SK-N-SH treated with all-trans-retinoic acid at 6 μM for 48 hours (cell line): Measurements from ENCODE around the gene AGAP1.

Source experiments
- ATAC-seq: fragments of 200-7000 bp; cut with Tn5 transposase; 3 replicates; pipeline ENCODE4 v1.9.1; 2020; ENCODE audit warnings: mild to moderate bottlenecking, moderate library complexity
- ARNTL ChIP-seq: fragments of 450-650 bp; formaldehyde crosslinking; IDR thresholded peaks from 2 replicates; pipeline ENCODE4 v1.5.0; 2020; ENCODE audit warnings: low read depth, mild to moderate bottlenecking, moderate library complexity, borderline replicate concordance
- BACH2 ChIP-seq: fragments of 250-450 bp; sonication (Bioruptor Pico); IDR thresholded peaks from 2 replicates; pipeline ENCODE4 v1.9.0; 2021; ENCODE audit warnings: mild to moderate bottlenecking, borderline replicate concordance
- CSDC2 ChIP-seq: fragments of 250-450 bp; sonication (Bioruptor Pico); IDR thresholded peaks from 2 replicates; pipeline ENCODE4 v1.5.0; 2020; ENCODE audit warnings: mild to moderate bottlenecking, moderate library complexity
- ESRRG ChIP-seq: fragments of 250-450 bp; sonication (Bioruptor Pico); IDR thresholded peaks from 2 replicates; pipeline ENCODE4 v1.6.1; 2021; ENCODE audit warnings: mild to moderate bottlenecking
- ISL1 ChIP-seq: fragments of 250-450 bp; sonication (Bioruptor Pico); IDR thresholded peaks from 2 replicates; pipeline ENCODE4 v2.1.2; 2022; ENCODE audit warnings: mild to moderate bottlenecking, moderate library complexity
- OSR1 ChIP-seq: fragments of 250-450 bp; sonication (Bioruptor Pico); IDR thresholded peaks from 2 replicates; pipeline ENCODE4 v1.8.0; 2022; ENCODE audit warnings: moderate library complexity, mild to moderate bottlenecking, inconsistent platforms
- PPARA ChIP-seq: fragments of 250-450 bp; sonication (Bioruptor Pico); IDR thresholded peaks from 2 replicates; pipeline ENCODE4 v1.5.0; 2020; ENCODE audit warnings: mild to moderate bottlenecking, borderline replicate concordance
- RARB ChIP-seq: fragments of 250-450 bp; sonication (Bioruptor Pico); IDR thresholded peaks from 2 replicates; pipeline ENCODE4 v1.8.0; 2021; ENCODE audit warnings: mild to moderate bottlenecking, moderate library complexity
- SNAI2 ChIP-seq: fragments of 250-450 bp; sonication (Bioruptor Pico); IDR thresholded peaks from 2 replicates; pipeline ENCODE4 v1.5.0; 2020; ENCODE audit warnings: mild to moderate bottlenecking, moderate library complexity
- TCF4 ChIP-seq: fragments of 250-450 bp; sonication (Bioruptor Pico); IDR thresholded peaks from 2 replicates; pipeline ENCODE4 v1.8.0; 2021; ENCODE audit warnings: mild to moderate bottlenecking, moderate library complexity, borderline replicate concordance
- TOX ChIP-seq: fragments of 250-450 bp; sonication (Bioruptor Pico); IDR thresholded peaks from 2 replicates; pipeline ENCODE4 v1.8.0; 2021; ENCODE audit warnings: mild to moderate bottlenecking, moderate library complexity, borderline replicate concordance
- ZFP30 ChIP-seq: fragments of 450-650 bp; formaldehyde crosslinking; IDR thresholded peaks from 2 replicates; pipeline ENCODE4 v1.5.0; 2022; ENCODE audit warnings: mild to moderate bottlenecking, moderate library complexity
- ZNF565 ChIP-seq: fragments of 450-650 bp; formaldehyde crosslinking; conservative IDR thresholded peaks from 2 replicates; pipeline ENCODE4 v1.5.0; 2020; ENCODE audit warnings: low read depth, mild to moderate bottlenecking, moderate library complexity
- ZNF70 ChIP-seq: fragments of 450-650 bp; formaldehyde crosslinking; IDR thresholded peaks from 2 replicates; pipeline ENCODE4 v1.5.0; 2020; ENCODE audit warnings: mild to moderate bottlenecking, moderate library complexity
- ZNF8 ChIP-seq: fragments of 450-650 bp; formaldehyde crosslinking; IDR thresholded peaks from 2 replicates; pipeline ENCODE4 v1.5.0; 2020; ENCODE audit warnings: mild to moderate bottlenecking, moderate library complexity
- TF ChIP-seq, protein P1 (sequence below): fragments of 250-450 bp; sonication (Bioruptor Pico); IDR thresholded peaks from 2 replicates; pipeline ENCODE4 v1.8.0; 2020; ENCODE audit warnings: mild to moderate bottlenecking, moderate library complexity, borderline replicate concordance
- TF ChIP-seq, protein P2 (sequence below): fragments of 250-450 bp; sonication (Bioruptor Pico); IDR thresholded peaks from 2 replicates; pipeline ENCODE4 v1.5.1; 2020; ENCODE audit warnings: low read depth, mild to moderate bottlenecking, moderate library complexity
- TF ChIP-seq, protein P3 (sequence below): fragments of 250-450 bp; sonication (Bioruptor Pico); IDR thresholded peaks from 2 replicates; pipeline ENCODE4 v1.5.0; 2020; ENCODE audit warnings: mild to moderate bottlenecking, moderate library complexity

AGAP1 gene

DNA sequence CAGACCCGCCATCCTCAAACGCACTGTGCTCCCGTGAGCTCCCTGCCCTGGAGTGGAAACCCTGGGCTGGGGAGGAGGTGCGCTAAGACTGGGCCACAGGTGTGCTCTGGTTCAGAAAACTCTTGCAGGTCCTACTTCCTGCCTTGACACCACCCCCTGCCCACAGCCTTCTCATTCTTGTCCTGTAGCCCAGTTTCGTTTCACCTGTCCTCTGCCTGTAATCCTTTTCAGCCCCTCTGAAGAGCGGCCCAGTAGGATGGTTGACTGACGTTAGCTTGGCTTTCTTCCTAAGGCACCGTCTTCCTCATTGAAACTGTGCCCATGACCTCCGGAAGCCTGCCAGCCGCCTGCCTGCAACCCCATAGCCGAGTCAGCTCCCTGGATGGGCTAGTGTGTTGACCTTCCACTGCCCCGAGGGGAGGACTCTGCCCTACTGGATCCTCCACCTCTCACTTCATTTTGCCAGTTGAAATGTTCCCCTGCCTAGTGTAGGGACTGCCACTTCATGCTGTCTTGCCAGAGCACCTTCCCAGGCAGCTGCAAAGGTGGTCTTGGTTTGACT lies 116.9 kb downstream of the AGAP1 start (continued):
- TF ChIP-seq TCF4 (no peak), CSDC2 (CRISPR knock-in tag) (no peak)

DNA sequence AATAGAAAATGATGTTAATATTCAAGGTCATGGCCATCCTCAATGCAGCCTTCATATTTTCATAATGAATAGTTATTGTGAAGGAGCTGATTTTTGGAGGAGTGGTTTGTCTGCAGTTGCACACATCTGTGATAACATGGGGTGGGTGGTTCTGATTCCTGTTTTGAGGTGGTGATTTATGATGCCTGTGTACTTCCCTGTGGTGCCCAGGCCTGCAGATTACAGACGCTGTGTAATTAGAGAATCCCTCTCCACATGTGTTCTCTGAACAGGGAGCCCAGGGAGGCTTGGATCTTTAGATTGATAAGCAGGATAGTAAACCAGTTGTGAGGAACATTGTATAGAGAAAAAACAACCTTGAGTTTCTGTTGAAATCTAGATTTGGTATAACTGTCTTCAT lies 117.5 kb downstream of the AGAP1 start:
- ATAC-seq, result no peak
- TF ChIP-seq, protein P1, sequence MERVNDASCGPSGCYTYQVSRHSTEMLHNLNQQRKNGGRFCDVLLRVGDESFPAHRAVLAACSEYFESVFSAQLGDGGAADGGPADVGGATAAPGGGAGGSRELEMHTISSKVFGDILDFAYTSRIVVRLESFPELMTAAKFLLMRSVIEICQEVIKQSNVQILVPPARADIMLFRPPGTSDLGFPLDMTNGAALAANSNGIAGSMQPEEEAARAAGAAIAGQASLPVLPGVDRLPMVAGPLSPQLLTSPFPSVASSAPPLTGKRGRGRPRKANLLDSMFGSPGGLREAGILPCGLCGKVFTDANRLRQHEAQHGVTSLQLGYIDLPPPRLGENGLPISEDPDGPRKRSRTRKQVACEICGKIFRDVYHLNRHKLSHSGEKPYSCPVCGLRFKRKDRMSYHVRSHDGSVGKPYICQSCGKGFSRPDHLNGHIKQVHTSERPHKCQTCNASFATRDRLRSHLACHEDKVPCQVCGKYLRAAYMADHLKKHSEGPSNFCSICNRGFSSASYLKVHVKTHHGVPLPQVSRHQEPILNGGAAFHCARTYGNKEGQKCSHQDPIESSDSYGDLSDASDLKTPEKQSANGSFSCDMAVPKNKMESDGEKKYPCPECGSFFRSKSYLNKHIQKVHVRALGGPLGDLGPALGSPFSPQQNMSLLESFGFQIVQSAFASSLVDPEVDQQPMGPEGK (CRISPR knock-in tag), result no peak
- no peak for TF ChIP-seq PPARA (CRISPR knock-in tag)
- TF ChIP-seq ZNF70, result no peak
- no peak for TF ChIP-seq ZFP30 (CRISPR knock-in tag)

DNA sequence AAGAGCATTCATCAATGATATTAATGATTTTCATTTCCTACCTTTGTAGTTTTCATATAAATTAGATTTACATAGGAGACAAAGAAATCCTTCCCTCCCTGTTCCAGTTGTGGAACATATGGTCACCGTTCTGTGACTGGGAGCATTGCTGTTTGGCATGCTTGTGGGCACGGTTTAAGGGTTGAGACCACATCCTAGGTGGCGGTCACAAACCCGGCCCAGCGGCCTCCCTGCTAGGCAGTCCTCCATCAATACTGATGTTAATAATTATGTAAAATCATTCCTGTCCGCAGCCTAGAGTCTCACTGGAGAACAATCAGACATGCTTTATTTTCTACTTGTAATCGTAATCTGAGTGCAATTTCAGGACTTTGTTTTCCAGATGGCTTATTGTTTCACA lies 117.9 kb downstream of the AGAP1 start:
- TF ChIP-seq RARB (CRISPR knock-in tag) (no peak), ZFP30 (CRISPR knock-in tag) (no peak)
- ATAC-seq, result no peak

DNA sequence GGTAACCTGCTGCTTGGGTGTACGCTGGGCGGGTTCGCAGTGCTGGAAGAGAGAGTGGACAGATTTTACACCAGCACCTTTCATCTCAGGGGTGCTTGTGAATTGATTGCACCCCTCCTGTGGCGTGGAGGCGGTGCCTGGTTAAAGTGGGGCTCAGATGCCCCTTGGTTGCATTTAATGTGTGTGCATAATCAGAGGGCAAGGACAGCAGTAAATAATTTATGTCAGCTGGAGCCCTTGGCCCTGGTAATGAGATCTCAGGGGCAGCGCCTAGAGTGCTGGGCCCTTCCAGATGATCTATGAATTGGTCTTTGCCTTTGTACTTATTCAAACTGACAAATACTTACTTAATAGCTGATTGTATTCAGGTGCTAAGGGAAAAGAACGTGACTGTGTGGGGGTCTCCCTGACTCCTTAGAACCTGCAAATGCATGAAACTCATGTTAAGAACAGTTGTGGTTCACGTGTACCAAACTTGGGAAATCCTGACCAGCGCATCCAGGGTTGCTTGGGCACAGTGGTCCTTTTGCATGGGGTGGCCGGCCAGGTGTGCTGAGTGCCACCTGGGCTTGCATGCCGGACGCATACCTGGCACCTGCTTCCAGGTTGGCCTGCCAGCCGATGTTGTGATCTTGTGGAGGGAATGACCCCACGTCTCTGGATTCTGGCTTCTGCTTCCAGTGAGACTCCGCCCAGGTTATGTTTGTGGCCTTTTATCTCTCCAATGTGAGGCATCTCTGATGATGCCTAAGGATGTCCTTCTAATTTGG lies 118.5 kb downstream of the AGAP1 start:
- no peak for ATAC-seq
- TF ChIP-seq ESRRG (CRISPR knock-in tag) (no peak), ZNF8 (CRISPR knock-in tag) (no peak), OSR1 (CRISPR knock-in tag) (no peak)

DNA sequence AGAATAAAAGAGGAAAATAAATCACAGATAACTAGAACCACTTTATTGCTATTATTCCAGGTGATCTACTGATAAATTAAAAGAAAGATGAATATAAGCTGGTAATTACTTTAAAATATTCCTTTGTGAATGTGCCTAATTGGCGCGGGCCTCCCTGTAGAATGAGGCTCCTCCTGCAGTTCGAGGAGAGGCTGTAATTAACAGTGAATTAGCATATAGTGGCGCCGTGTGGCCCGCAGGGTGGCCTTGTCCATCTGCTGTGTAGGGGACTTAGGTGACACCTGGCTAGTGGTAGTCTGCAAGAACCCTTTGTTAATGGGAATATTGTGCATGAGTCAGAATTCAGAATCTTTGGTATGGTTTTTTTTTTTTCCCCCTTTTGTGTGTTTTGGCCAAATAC lies 119.8 kb downstream of the AGAP1 start:
- no peak for ATAC-seq
- no peak for TF ChIP-seq PPARA (CRISPR knock-in tag)
- TF ChIP-seq ZNF565 (CRISPR knock-in tag), result no peak
- TF ChIP-seq ESRRG (CRISPR knock-in tag), result no peak
- TF ChIP-seq, protein P2, sequence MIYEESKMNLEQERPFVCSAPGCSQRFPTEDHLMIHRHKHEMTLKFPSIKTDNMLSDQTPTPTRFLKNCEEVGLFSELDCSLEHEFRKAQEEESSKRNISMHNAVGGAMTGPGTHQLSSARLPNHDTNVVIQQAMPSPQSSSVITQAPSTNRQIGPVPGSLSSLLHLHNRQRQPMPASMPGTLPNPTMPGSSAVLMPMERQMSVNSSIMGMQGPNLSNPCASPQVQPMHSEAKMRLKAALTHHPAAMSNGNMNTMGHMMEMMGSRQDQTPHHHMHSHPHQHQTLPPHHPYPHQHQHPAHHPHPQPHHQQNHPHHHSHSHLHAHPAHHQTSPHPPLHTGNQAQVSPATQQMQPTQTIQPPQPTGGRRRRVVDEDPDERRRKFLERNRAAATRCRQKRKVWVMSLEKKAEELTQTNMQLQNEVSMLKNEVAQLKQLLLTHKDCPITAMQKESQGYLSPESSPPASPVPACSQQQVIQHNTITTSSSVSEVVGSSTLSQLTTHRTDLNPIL (CRISPR knock-in tag), result no peak
- no peak for TF ChIP-seq BACH2
- TF ChIP-seq TOX, result no peak
- TF ChIP-seq RARB (CRISPR knock-in tag), result no peak
- TF ChIP-seq, protein P1 (CRISPR knock-in tag), result no peak

DNA sequence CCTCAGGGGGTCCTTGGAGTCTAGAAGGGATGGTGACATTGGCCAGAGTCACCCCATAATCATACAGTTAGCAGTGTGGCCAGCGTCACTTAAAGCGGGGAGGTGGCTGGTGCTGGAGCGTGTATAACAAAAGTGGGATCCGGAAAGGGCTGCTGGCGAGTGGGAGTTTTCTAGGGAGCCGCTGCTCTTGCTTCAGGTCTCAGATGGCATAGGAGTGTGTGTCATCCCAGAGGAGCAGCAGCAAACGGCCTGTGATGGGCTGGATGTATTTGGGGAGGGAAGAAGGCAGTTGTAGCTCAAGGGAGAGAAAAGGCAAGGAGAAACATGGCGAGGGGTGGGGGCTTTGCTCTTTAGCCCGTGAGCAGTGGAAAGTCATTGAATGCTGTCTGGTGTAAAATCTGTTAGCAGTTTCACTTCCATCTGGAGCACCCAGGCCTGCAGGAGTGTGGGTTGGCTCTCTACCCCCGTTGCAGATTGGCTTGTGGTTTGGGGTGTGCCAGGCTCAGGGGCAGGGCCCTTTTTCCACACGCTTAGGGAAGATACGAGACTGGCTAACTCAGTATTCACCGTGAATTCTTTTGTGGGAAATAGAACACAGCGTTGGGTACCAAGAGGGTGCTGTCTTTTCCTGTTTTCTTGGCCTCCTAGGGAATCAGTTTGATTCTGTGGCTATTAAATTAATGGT lies 120.5 kb downstream of the AGAP1 start:
- ATAC-seq, result peak; percentile 31; the same call in 1 of the 3 replicates
- TF ChIP-seq CSDC2 (CRISPR knock-in tag) (no peak), TCF4 (no peak), SNAI2 (CRISPR knock-in tag) (no peak), OSR1 (CRISPR knock-in tag) (no peak), RARB (CRISPR knock-in tag) (no peak), ARNTL (no peak), ISL1 (no peak), BACH2 (no peak), PPARA (CRISPR knock-in tag) (no peak), ZNF70 (no peak)
- TF ChIP-seq, protein P1 (CRISPR knock-in tag), result no peak
- TF ChIP-seq, protein P3, sequence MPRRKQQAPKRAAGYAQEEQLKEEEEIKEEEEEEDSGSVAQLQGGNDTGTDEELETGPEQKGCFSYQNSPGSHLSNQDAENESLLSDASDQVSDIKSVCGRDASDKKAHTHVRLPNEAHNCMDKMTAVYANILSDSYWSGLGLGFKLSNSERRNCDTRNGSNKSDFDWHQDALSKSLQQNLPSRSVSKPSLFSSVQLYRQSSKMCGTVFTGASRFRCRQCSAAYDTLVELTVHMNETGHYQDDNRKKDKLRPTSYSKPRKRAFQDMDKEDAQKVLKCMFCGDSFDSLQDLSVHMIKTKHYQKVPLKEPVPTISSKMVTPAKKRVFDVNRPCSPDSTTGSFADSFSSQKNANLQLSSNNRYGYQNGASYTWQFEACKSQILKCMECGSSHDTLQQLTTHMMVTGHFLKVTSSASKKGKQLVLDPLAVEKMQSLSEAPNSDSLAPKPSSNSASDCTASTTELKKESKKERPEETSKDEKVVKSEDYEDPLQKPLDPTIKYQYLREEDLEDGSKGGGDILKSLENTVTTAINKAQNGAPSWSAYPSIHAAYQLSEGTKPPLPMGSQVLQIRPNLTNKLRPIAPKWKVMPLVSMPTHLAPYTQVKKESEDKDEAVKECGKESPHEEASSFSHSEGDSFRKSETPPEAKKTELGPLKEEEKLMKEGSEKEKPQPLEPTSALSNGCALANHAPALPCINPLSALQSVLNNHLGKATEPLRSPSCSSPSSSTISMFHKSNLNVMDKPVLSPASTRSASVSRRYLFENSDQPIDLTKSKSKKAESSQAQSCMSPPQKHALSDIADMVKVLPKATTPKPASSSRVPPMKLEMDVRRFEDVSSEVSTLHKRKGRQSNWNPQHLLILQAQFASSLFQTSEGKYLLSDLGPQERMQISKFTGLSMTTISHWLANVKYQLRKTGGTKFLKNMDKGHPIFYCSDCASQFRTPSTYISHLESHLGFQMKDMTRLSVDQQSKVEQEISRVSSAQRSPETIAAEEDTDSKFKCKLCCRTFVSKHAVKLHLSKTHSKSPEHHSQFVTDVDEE (CRISPR knock-in tag), result no peak
- TF ChIP-seq, protein P2 (CRISPR knock-in tag), result no peak
